Measurements from ENCODE around the gene CD38.

DNA sequence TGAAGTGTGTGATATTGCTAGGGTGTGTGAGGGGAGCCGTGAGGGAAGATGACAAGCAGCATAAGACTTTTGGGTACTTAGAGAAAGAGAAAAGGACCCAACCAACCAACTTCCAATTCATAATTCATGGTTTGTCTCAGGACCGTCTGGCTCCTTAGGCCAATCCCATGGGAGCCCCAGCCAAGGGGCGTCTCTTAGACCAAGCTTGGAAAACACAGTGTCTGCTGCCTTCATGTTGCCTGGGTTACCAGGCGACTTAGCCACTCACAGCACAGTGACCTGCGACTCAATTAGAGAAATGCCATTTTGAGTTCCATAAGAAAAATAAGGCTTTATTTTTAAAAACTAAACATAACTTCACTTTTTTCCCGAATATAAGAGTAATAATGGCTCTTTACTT, 42.6 kb upstream of the CD38 start:
- TF ChIP-seq, protein P1, sequence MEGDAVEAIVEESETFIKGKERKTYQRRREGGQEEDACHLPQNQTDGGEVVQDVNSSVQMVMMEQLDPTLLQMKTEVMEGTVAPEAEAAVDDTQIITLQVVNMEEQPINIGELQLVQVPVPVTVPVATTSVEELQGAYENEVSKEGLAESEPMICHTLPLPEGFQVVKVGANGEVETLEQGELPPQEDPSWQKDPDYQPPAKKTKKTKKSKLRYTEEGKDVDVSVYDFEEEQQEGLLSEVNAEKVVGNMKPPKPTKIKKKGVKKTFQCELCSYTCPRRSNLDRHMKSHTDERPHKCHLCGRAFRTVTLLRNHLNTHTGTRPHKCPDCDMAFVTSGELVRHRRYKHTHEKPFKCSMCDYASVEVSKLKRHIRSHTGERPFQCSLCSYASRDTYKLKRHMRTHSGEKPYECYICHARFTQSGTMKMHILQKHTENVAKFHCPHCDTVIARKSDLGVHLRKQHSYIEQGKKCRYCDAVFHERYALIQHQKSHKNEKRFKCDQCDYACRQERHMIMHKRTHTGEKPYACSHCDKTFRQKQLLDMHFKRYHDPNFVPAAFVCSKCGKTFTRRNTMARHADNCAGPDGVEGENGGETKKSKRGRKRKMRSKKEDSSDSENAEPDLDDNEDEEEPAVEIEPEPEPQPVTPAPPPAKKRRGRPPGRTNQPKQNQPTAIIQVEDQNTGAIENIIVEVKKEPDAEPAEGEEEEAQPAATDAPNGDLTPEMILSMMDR (IDR thresholded peaks at IDR 0.05) = no peak
- TF ChIP-seq EZH2phosphoT487 (IDR thresholded peaks at IDR 0.05) = no peak
- no peak for TF ChIP-seq EZH2 (IDR thresholded peaks at IDR 0.05)

All from neural progenitor cell (in vitro differentiated cells).